Testis (tissue), 3 donors: ENCODE results near the gene PTGFRN. TPM values are rescaled to one million over a fixed set of nuclear protein-coding genes. Genes with fewer than 3 reads are reported as not detected.

Experiments
- DNase-seq: peaks from one replicate; pipeline ENCODE4 v3.0.0-alpha.2; 2019
- H3K27ac ChIP-seq, 2 donors: fragments of 200-600 bp; sonication (generic); one replicate each; pipeline ENCODE4 v1.5.1; 2019
- H3K27me3 ChIP-seq: fragments of 200-600 bp; sonication (generic); one replicate; pipeline ENCODE4 v1.5.1; 2019
- H3K36me3 ChIP-seq: fragments of 200-600 bp; sonication (generic); one replicate; pipeline ENCODE4 v1.5.1; 2017; ENCODE audit warnings: low read depth; ENCODE audit errors: missing control alignments
- H3K4me1 ChIP-seq: fragments of 200-600 bp; sonication (generic); one replicate; pipeline ENCODE4 v1.5.1; 2019
- H3K4me3 ChIP-seq, 2 donors: fragments of 200-600 bp; sonication (generic); one replicate each; pipeline ENCODE4 v1.5.1; 2017 to 2019
- H3K9me3 ChIP-seq: fragments of 200-600 bp; sonication (generic); one replicate; pipeline ENCODE4 v1.5.1; 2017
- CTCF ChIP-seq, 3 experiments: fragments of 450-650 bp in 2 of 3; fragments of 200-600 bp in 1 of 3; sonication (generic) in 1 of 3; IDR thresholded peaks; one replicate each; pipeline ENCODE4 v1.5.1; 2016 to 2019; ENCODE audit warnings: antibody characterized with exemption in 3 of 3, mild to moderate bottlenecking in 2 of 3, moderate library complexity in 1 of 3
- POLR2A ChIP-seq: fragments of 450-650 bp; IDR thresholded peaks from one replicate; pipeline ENCODE4 v1.6.1; 2017; ENCODE audit warnings: antibody characterized with exemption, mild to moderate bottlenecking, moderate library complexity
- WGBS, 2 donors: methylation state at CpG; one replicate each; pipeline ENCODE4 v1.1.5; 2018; 5-methylcytosine and 5-hydroxymethylcytosine counted together
- intact Hi-C: fragments of 100-400 bp; cut with DNase I; formaldehyde crosslinking; loops from one replicate; pipeline ENCODE4 v1.15.1; 2023; ENCODE audit warnings: low total_unique reads
- polyA plus RNA-seq: library from polyadenylated mRNA; stranded (reverse); fragments of 350-450 nt; fragmentation: Illumina TruSeq; extraction: RNeasy Lipid Tissue Mini Kit (QIAGEN cat#74804); gene quantifications from one replicate; pipeline ENCODE4 v1.2.3, GENCODE V29; 2014; ENCODE audit warnings: low read depth, low replicate concordance; ENCODE audit not compliant: insufficient read depth
- total RNA-seq, 2 donors: library from RNA; depleted of rRNA; stranded (reverse); fragments of >200 nt; gene quantifications; one replicate each; pipeline ENCODE4 v1.2.3, GENCODE V29; 2016

PTGFRN gene
- total and polyA plus RNA-seq, 3 donors from 2014 or later = 26.8 to 32.0 (median 28.1) TPM

GRCh38 chr1:116987256-116987555, 77.5 kb downstream of the PTGFRN start:
- TF ChIP-seq POLR2A (no peak), CTCF (IDR thresholded peaks at IDR 0.05) (no peak)
- H3K4me1 ChIP-seq = no peaks in the 10 kb centered on the region
- no peaks in the 10 kb centered on the region for H3K27me3 ChIP-seq
- no peak overlapping the region for H3K27ac ChIP-seq
- WGBS, 2 donors = 81 to 94% methylated on average over 11 of the region's 11 CpGs
- no peaks in the 10 kb centered on the region for H3K9me3 ChIP-seq
- H3K36me3 ChIP-seq = no peaks in the 10 kb centered on the region
- intact Hi-C loops = no loop called here
- no peak overlapping the region for H3K4me3 ChIP-seq
- no peak for DNase-seq

GRCh38 chr1:116988248-116988647, 78.5 kb downstream of the PTGFRN start:
- no peaks in the 10 kb centered on the region for H3K27me3 ChIP-seq
- TF ChIP-seq CTCF (IDR thresholded peaks at IDR 0.05) = no peak
- 79 to 83% methylated on average over 7 of the region's 7 CpGs for WGBS, 2 donors
- no peak overlapping the region for H3K27ac ChIP-seq
- no peak for DNase-seq
- H3K36me3 ChIP-seq = no peaks in the 10 kb centered on the region
- no peaks in the 10 kb centered on the region for H3K9me3 ChIP-seq
- no peak overlapping the region for H3K4me3 ChIP-seq
- H3K4me1 ChIP-seq = no peaks in the 10 kb centered on the region
- intact Hi-C loops = no loop called here

DNA sequence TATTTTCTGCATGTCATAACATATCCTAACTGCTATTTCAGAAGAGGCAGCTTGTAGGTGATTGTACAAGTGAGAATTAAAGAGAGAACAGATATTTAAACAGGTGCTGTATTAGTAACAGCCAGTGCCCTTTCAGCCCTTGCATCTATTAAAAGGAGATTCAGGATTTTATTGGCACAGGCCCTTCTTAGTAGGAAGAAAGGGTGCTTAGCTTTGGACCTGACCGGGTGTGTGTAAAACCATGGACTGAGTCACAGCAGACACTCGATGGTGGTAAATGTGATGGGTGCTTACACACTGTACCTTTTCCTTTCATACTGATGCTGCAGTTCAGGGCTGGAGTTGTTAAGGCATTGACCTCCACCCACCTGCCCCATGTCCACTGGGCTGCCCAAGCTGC, 79.2 kb downstream of the PTGFRN start:
- 90 to 91% methylated on average over 2 of the region's 2 CpGs for WGBS, 2 donors
- no peak for TF ChIP-seq POLR2A
- TF ChIP-seq CTCF (IDR thresholded peaks at IDR 0.05) = no peak
- no peaks in the 10 kb centered on the region for H3K9me3 ChIP-seq
- intact Hi-C loops = no loop called here
- H3K36me3 ChIP-seq = no peaks in the 10 kb centered on the region
- no peaks in the 10 kb centered on the region for H3K4me1 ChIP-seq
- H3K4me3 ChIP-seq = no peak overlapping the region
- H3K27ac ChIP-seq = no peak overlapping the region
- H3K27me3 ChIP-seq = no peaks in the 10 kb centered on the region
- DNase-seq = no peak

DNA sequence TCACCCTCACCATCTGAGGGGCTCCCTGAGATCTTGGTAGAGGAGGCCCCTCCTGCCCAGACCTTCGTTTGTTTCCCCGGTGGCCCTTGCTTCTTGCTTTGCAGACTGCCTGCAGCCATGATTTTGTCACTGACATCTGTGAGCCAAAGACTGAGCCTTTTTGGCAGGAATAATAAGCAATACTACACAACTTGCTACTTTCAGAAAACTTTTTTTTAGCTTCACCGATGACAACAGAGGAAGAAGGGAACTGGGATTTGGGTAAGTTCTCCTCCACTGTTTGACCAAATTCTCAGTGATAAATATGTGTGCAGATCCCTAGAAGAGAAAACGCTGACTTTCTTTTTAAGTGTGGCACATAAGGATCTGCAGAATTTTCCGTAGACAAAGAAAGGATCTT, 80.1 kb downstream of the PTGFRN start:
- H3K27me3 ChIP-seq = no peaks in the 10 kb centered on the region
- no peaks in the 10 kb centered on the region for H3K4me1 ChIP-seq
- H3K27ac ChIP-seq = no peak overlapping the region
- intact Hi-C loops = no loop called here
- H3K9me3 ChIP-seq = no peaks in the 10 kb centered on the region
- WGBS, 2 donors = 79 to 85% methylated on average over 5 of the region's 5 CpGs
- H3K36me3 ChIP-seq = no peaks in the 10 kb centered on the region
- no peak for DNase-seq
- no peak overlapping the region for H3K4me3 ChIP-seq
- TF ChIP-seq CTCF (IDR thresholded peaks at IDR 0.05) (no peak), POLR2A (no peak)

DNA sequence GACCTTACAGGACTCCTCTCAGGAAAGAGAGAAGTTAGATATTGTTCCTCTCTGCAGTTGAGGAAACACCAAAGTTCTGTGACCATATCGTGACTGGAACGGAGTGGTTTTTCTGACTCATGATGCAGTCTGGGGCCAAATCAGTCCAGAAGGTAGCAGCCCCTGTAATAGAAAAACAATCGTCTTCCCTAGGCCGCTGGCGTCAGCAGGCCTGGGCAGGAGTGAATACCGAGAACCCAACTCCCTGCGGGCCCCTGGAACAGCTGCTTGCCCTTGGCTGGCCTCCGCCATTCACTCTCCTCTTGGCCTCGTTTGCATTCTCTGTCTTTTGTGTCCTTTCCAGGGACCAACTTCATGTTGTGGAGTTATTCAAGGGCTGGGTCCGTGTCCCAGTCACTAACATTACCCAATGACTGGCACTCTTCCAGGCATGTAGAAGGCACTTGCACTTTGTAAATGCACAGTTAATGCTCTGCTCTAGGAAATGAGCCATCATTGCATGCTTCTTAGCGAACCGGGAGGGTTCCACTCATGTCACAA, 81.0 kb downstream of the PTGFRN start:
- no peaks in the 10 kb centered on the region for H3K27me3 ChIP-seq
- no peaks in the 10 kb centered on the region for H3K4me1 ChIP-seq
- intact Hi-C loops = no loop called here
- H3K9me3 ChIP-seq = no peaks in the 10 kb centered on the region
- no peak overlapping the region for H3K4me3 ChIP-seq
- DNase-seq = peak; percentile 49
- TF ChIP-seq POLR2A (no peak), CTCF (IDR thresholded peaks at IDR 0.05) (no peak)
- H3K36me3 ChIP-seq = no peaks in the 10 kb centered on the region
- no peak overlapping the region for H3K27ac ChIP-seq
- 72 to 87% methylated on average over 12 of the region's 12 CpGs for WGBS, 2 donors
